ENCODE results near the gene BTBD2. TPM values are rescaled to one million over a fixed set of nuclear protein-coding genes. Genes with fewer than 3 reads are reported as not detected.

BTBD2 gene
- total RNA-seq, 1 donor from 2014 or later = 59.7 TPM

GRCh38 chr19:2032296-2032941 is 16.9 kb upstream of the BTBD2 start:
- DNase-seq (ENCODE audit: low read depth) = peak; percentile 48
- TF ChIP-seq CTCF (conservative IDR thresholded peaks at IDR 0.05; ENCODE audit: low read depth, low read length) = no peak
- peak overlapping the region; percentile 33 for H3K4me3 ChIP-seq (ENCODE audit: low read depth, low read length)

- DNase-seq (ENCODE audit: low read depth) = no peak
- no peak overlapping the region for H3K4me3 ChIP-seq (ENCODE audit: low read depth, low read length)
- TF ChIP-seq CTCF (conservative IDR thresholded peaks at IDR 0.05; ENCODE audit: low read depth, low read length) = no peak
Measured at GRCh38 chr19:2027361-2027760, 11.8 kb upstream of the BTBD2 start.

- no peak overlapping the region for H3K4me3 ChIP-seq (ENCODE audit: low read depth, low read length)
- no peak for DNase-seq (ENCODE audit: low read depth)
- TF ChIP-seq CTCF (conservative IDR thresholded peaks at IDR 0.05; ENCODE audit: low read depth, low read length) = no peak
Measured at GRCh38 chr19:2026770-2027169, 11.3 kb upstream of the BTBD2 start.

- no peak for DNase-seq (ENCODE audit: low read depth)
- TF ChIP-seq CTCF (conservative IDR thresholded peaks at IDR 0.05; ENCODE audit: low read depth, low read length) = no peak
- H3K4me3 ChIP-seq (ENCODE audit: low read depth, low read length) = no peak overlapping the region
Measured at GRCh38 chr19:2022289-2022688, 6.8 kb upstream of the BTBD2 start.

- TF ChIP-seq CTCF (conservative IDR thresholded peaks at IDR 0.05; ENCODE audit: low read depth, low read length) = no peak
- no peak overlapping the region for H3K4me3 ChIP-seq (ENCODE audit: low read depth, low read length)
- no peak for DNase-seq (ENCODE audit: low read depth)
Measured at GRCh38 chr19:2021453-2022140, 6.1 kb upstream of the BTBD2 start.

- H3K4me3 ChIP-seq (ENCODE audit: low read depth, low read length) = no peak overlapping the region
- TF ChIP-seq CTCF (conservative IDR thresholded peaks at IDR 0.05; ENCODE audit: low read depth, low read length) = no peak
- no peak for DNase-seq (ENCODE audit: low read depth)
Measured at GRCh38 chr19:2018752-2019151, 3.2 kb upstream of the BTBD2 start.

Data from epithelial cell of proximal tubule (primary cell).